T-cell (primary cell): ENCODE results near the gene ZNF304. TPM values are rescaled to one million over a fixed set of nuclear protein-coding genes. Genes with fewer than 3 reads are reported as not detected.
"Not testable (repeated sequence)": the region's sequence is repeated elsewhere in the genome, so short reads cannot be mapped to it uniquely, and the experiment has no call there.

Source experiments
- ATAC-seq, 4 experiments: fragments of 200-7000 bp in 3 of 4; fragments of 150-1000 bp in 1 of 4; cut with Tn5 transposase; replicated peaks in 1 of 4; 1 replicate in 3 of 4; 2 replicates in 1 of 4; pipeline ENCODE4 v1.10.0; 2021; ENCODE audit warnings: moderate library complexity in 3 of 4, mild to moderate bottlenecking in 2 of 4, moderate number of reproducible peaks in 1 of 4
- CTCF ChIA-PET, 2 donors: fragments of 300-600 bp; sonication (Branson Sonifier 250); formaldehyde crosslinking; loops; one replicate each; lab custom pipeline; 2022; ENCODE audit warnings: antibody characterized with exemption in 2 of 2; lab: Charles Lee
- POLR2A ChIA-PET, 2 donors: fragments of 300-600 bp; sonication (Branson Sonifier 250); formaldehyde crosslinking; loops; one replicate each; lab custom pipeline; 2022; ENCODE audit warnings: antibody characterized with exemption in 2 of 2; lab: Charles Lee
- DNase-seq, 35 experiments: peaks; one replicate each; pipeline versions ENCODE4 v3.0.0 to v3.0.0-alpha.2; 2013 to 2023
- H3K27ac ChIP-seq: one replicate; pipeline ENCODE4 v1.5.1; 2013; ENCODE audit warnings: low read length
- H3K27me3 ChIP-seq, 2 experiments: replicated peaks in 1 of 2; 1 replicate in 1 of 2; 2 replicates in 1 of 2; pipeline versions ENCODE4 v1.6.1 to v1.7.0; 2013; ENCODE audit warnings: low read length in 1 of 2, mixed read lengths in 1 of 2; ENCODE audit not compliant: control insufficient read depth in 2 of 2, insufficient read depth in 2 of 2; ENCODE audit errors: extremely low read depth in 1 of 2
- H3K36me3 ChIP-seq, 2 donors: 1 replicate in 1 of 2; 2 replicates in 1 of 2; pipeline versions ENCODE4 v1.6.1 to v1.7.0; 2013; ENCODE audit warnings: low read length in 1 of 2; ENCODE audit not compliant: control insufficient read depth in 2 of 2, insufficient read depth in 1 of 2; ENCODE audit errors: extremely low read depth in 1 of 2
- H3K4me1 ChIP-seq, 2 experiments: 1 replicate in 1 of 2; 2 replicates in 1 of 2; pipeline versions ENCODE4 v1.6.1 to v1.7.0; 2013; ENCODE audit warnings: low read length in 2 of 2, mixed read lengths in 1 of 2; ENCODE audit not compliant: insufficient read depth in 2 of 2, control insufficient read depth in 1 of 2; ENCODE audit errors: extremely low read depth in 1 of 2
- H3K4me3 ChIP-seq, 2 donors: 1 replicate in 1 of 2; 2 replicates in 1 of 2; pipeline versions ENCODE4 v1.5.1 to v1.7.0; 2013; ENCODE audit warnings: mild to moderate bottlenecking in 2 of 2, low read length in 1 of 2, moderate library complexity in 1 of 2; ENCODE audit not compliant: control insufficient read depth in 1 of 2; ENCODE audit errors: extremely low read depth in 1 of 2
- H3K9me3 ChIP-seq: 2 replicates; pipeline ENCODE4 v1.7.0; 2013
- H3K27ac Mint-ChIP-seq, 2 donors: one replicate each; pipeline ENCODE4 v1.8.0; 2020 to 2021; ENCODE audit warnings: mild to moderate bottlenecking in 2 of 2, mixed read lengths in 2 of 2
- H3K27me3 Mint-ChIP-seq, 2 donors: one replicate each; pipeline ENCODE4 v1.8.0; 2021 to 2022; ENCODE audit warnings: mixed read lengths in 2 of 2
- H3K36me3 Mint-ChIP-seq: one replicate; pipeline ENCODE4 v1.8.0; 2021; ENCODE audit warnings: mixed read lengths
- H3K4me1 Mint-ChIP-seq, 3 donors: one replicate each; pipeline ENCODE4 v1.8.0; 2020 to 2022; ENCODE audit warnings: mixed read lengths in 3 of 3, mild to moderate bottlenecking in 1 of 3
- H3K4me3 Mint-ChIP-seq, 3 donors: one replicate each; pipeline ENCODE4 v1.8.0; 2020 to 2022; ENCODE audit warnings: mild to moderate bottlenecking in 3 of 3, mixed read lengths in 3 of 3, moderate library complexity in 3 of 3
- H3K9me3 Mint-ChIP-seq, 3 donors: one replicate each; pipeline ENCODE4 v1.8.0; 2020 to 2022; ENCODE audit warnings: mixed read lengths in 3 of 3
- WGBS: methylation state at CpG from one replicate; pipeline ENCODE4 v1.1.5; 2013; ENCODE audit warnings: missing lambda C conversion rate; ENCODE audit not compliant: insufficient coverage; 5-methylcytosine and 5-hydroxymethylcytosine counted together
- total RNA-seq, 35 experiments: library from RNA in 6 of 35; stranded (reverse) in 6 of 35; fragments of 120-200 nt in 1 of 35; gene quantifications; one replicate each; pipeline versions ENCODE4 v1.2.1 to v1.2.4 and lab custom pipeline; 2013 to 2026

Gene ZNF304
- total RNA-seq, 5 donors from 2014 or later (not counting 1 experiment from before 2014, with no cell fraction given), result 7.1 to 14.3 (median 11.8) TPM

GRCh38 chr19:57366776-57367175 is 15.7 kb downstream of the ZNF304 start:
- DNase-seq (no peak), ATAC-seq (no peak)
- Mint-ChIP-seq H3K9me3 (peaks cover 28 to 35% (median 30%) of the 10 kb centered on the region in 3 donors), H3K27me3 (peaks cover 0 to 4% of the 10 kb centered on the region in 2 donors), H3K4me1 (peaks cover 15 to 35% (median 15%) of the 10 kb centered on the region in 3 donors), H3K27ac (no peak overlapping the region), H3K4me3 (peak overlapping the region in 1 of 3 donors; percentile 33), H3K36me3 (peaks cover 65% of the 10 kb centered on the region)
- ChIA-PET POLR2A (no interaction called here), CTCF (no interaction called here)
- Histone ChIP-seq H3K4me1 (peaks cover 0 to 14% of the 10 kb centered on the region in 2 experiments), H3K27me3 (no peaks in the 10 kb centered on the region), H3K36me3 (peaks cover 5 to 6% of the 10 kb centered on the region in 2 donors), H3K9me3 (no peaks in the 10 kb centered on the region), H3K4me3 (no peak overlapping the region), H3K27ac (no peak overlapping the region)
- WGBS, result no CpG with 5 or more reads among the region's 2 CpGs

- H3K9me3 ChIP-seq, result peaks cover 14% of the 10 kb centered on the region
Measured at GRCh38 chr19:57374179-57374578, 23.1 kb downstream of the ZNF304 start.

GRCh38 chr19:57374647-57375046 is 23.6 kb downstream of the ZNF304 start:
- DNase-seq, H3K27ac Mint-ChIP-seq, H3K4me1 ChIP-seq, POLR2A ChIA-PET, CTCF ChIA-PET, H3K4me1 Mint-ChIP-seq, H3K27me3 ChIP-seq, H3K27ac ChIP-seq, ATAC-seq, H3K4me3 ChIP-seq, H3K4me3 Mint-ChIP-seq, H3K27me3 Mint-ChIP-seq: not testable (repeated sequence)
- H3K36me3 ChIP-seq, result peaks cover 10 to 26% of the 10 kb centered on the region in 2 donors
- peaks cover 14% of the 10 kb centered on the region for H3K9me3 ChIP-seq
- WGBS, result 100% methylated on average over 1 of the region's 2 CpGs
- Mint-ChIP-seq H3K36me3 (peaks cover 86% of the 10 kb centered on the region), H3K9me3 (peaks cover 30 to 56% (median 51%) of the 10 kb centered on the region in 3 donors)

More at GRCh38 chr19:57374179-57374578, 23.1 kb downstream of the ZNF304 start:
- Histone ChIP-seq H3K27ac (no peak overlapping the region), H3K36me3 (peaks cover 10 to 26% of the 10 kb centered on the region in 2 donors), H3K27me3 (no peaks in the 10 kb centered on the region), H3K4me3 (no peak overlapping the region), H3K4me1 (no peaks in the 10 kb centered on the region)
- ATAC-seq (no peak), DNase-seq (no peak)
- Mint-ChIP-seq H3K4me1 (peaks cover 0 to 8% (median 0%) of the 10 kb centered on the region in 3 donors), H3K4me3 (no peak overlapping the region), H3K9me3 (peaks cover 29 to 51% (median 49%) of the 10 kb centered on the region in 3 donors), H3K27ac (no peak overlapping the region), H3K36me3 (peaks cover 84% of the 10 kb centered on the region), H3K27me3 (no peaks in the 10 kb centered on the region)
- 85% methylated on average over 5 of the region's 6 CpGs for WGBS
- POLR2A ChIA-PET, result interaction anchor here in 1 of 2 donors (0.6 kb wide), 1 partner anchor 262 kb away, joined by 3 read pairs; no protein-coding TSS in a partner anchor
- CTCF ChIA-PET, result no interaction called here

- Histone ChIP-seq H3K27ac (no peak overlapping the region), H3K4me1 (no peaks in the 10 kb centered on the region), H3K36me3 (peaks cover 10 to 25% of the 10 kb centered on the region in 2 donors), H3K4me3 (no peak overlapping the region), H3K9me3 (peaks cover 14% of the 10 kb centered on the region), H3K27me3 (no peaks in the 10 kb centered on the region)
- H3K27ac Mint-ChIP-seq, result no peak overlapping the region
- POLR2A ChIA-PET, result no interaction called here
- peaks cover 26 to 63% (median 56%) of the 10 kb centered on the region in 3 donors for H3K9me3 Mint-ChIP-seq
- DNase-seq (no peak), ATAC-seq (no peak)
- no peaks in the 10 kb centered on the region for H3K4me1 Mint-ChIP-seq
- H3K36me3 Mint-ChIP-seq, result peaks cover 75% of the 10 kb centered on the region
- H3K4me3 Mint-ChIP-seq, result no peak overlapping the region
- no peaks in the 10 kb centered on the region for H3K27me3 Mint-ChIP-seq
- WGBS, result 100% methylated on average over 3 of the region's 6 CpGs
- CTCF ChIA-PET, result interaction anchor here in 1 of 2 donors (0.6 kb wide), 1 partner anchor 1087 kb away, joined by 5 read pairs; no protein-coding TSS in a partner anchor
Measured at GRCh38 chr19:57376151-57376550, 25.1 kb downstream of the ZNF304 start.

GRCh38 chr19:57377498-57378146 is 26.6 kb downstream of the ZNF304 start:
- CTCF ChIA-PET, result no interaction called here
- H3K4me1 ChIP-seq, result no peaks in the 10 kb centered on the region
- Mint-ChIP-seq H3K36me3 (peaks cover 60% of the 10 kb centered on the region), H3K4me3 (no peak overlapping the region), H3K27ac (no peak overlapping the region), H3K4me1 (no peaks in the 10 kb centered on the region), H3K9me3 (peaks cover 19 to 53% (median 47%) of the 10 kb centered on the region in 3 donors), H3K27me3 (no peaks in the 10 kb centered on the region)
- peaks cover 10 to 13% of the 10 kb centered on the region in 2 donors for H3K36me3 ChIP-seq
- no CpG with 5 or more reads among the region's 3 CpGs for WGBS
- POLR2A ChIA-PET, result no interaction called here
- DNase-seq (no peak), ATAC-seq (no peak)
- no peak overlapping the region for H3K27ac ChIP-seq
- peak overlapping the region in 1 of 2 donors; percentile 26 for H3K4me3 ChIP-seq
- H3K27me3 ChIP-seq, result no peaks in the 10 kb centered on the region
- H3K9me3 ChIP-seq, result peaks cover 14% of the 10 kb centered on the region

- Mint-ChIP-seq H3K4me1 (no peaks in the 10 kb centered on the region), H3K27me3 (peaks cover 0 to 1% of the 10 kb centered on the region in 2 donors), H3K9me3 (peaks cover 10 to 46% (median 33%) of the 10 kb centered on the region in 3 donors), H3K27ac (no peak overlapping the region), H3K36me3 (peaks cover 30% of the 10 kb centered on the region), H3K4me3 (no peak overlapping the region)
- Histone ChIP-seq H3K27ac (no peak overlapping the region), H3K4me1 (no peaks in the 10 kb centered on the region), H3K9me3 (peaks cover 14% of the 10 kb centered on the region), H3K4me3 (no peak overlapping the region), H3K27me3 (peaks cover 0 to 3% of the 10 kb centered on the region in 2 experiments), H3K36me3 (peaks cover 0 to 4% of the 10 kb centered on the region in 2 donors)
- CTCF ChIA-PET, result no interaction called here
- no peak for ATAC-seq
- no peak for DNase-seq
- POLR2A ChIA-PET, result no interaction called here
Measured at GRCh38 chr19:57380923-57381322, 29.9 kb downstream of the ZNF304 start.
